Activated T-cell treated with anti-CD3 and anti-CD28 coated beads, Interleukin-2, amount 50 U/mL, for 24 hours (primary cell): ENCODE data around the gene DNAH17.

Experiments
- DNase-seq: peaks from one replicate; pipeline ENCODE4 v3.0.0-alpha.2; 2020
- H3K27ac Mint-ChIP-seq: 2 replicates; pipeline ENCODE4 v1.8.0; 2020; ENCODE audit warnings: mild to moderate bottlenecking, mixed read lengths
- H3K27me3 Mint-ChIP-seq: 2 replicates; pipeline ENCODE4 v1.8.0; 2020; ENCODE audit warnings: mixed read lengths
- H3K36me3 Mint-ChIP-seq: 2 replicates; pipeline ENCODE4 v1.8.0; 2020; ENCODE audit warnings: low read depth, mixed read lengths
- H3K4me1 Mint-ChIP-seq: 2 replicates; pipeline ENCODE4 v1.8.0; 2020; ENCODE audit warnings: low read depth, mixed read lengths
- H3K4me3 Mint-ChIP-seq: 2 replicates; pipeline ENCODE4 v1.8.0; 2020; ENCODE audit warnings: mild to moderate bottlenecking, moderate library complexity, mixed read lengths
- H3K9me3 Mint-ChIP-seq: 2 replicates; pipeline ENCODE4 v1.8.0; 2020; ENCODE audit warnings: mixed read lengths

The DNAH17 gene

DNA sequence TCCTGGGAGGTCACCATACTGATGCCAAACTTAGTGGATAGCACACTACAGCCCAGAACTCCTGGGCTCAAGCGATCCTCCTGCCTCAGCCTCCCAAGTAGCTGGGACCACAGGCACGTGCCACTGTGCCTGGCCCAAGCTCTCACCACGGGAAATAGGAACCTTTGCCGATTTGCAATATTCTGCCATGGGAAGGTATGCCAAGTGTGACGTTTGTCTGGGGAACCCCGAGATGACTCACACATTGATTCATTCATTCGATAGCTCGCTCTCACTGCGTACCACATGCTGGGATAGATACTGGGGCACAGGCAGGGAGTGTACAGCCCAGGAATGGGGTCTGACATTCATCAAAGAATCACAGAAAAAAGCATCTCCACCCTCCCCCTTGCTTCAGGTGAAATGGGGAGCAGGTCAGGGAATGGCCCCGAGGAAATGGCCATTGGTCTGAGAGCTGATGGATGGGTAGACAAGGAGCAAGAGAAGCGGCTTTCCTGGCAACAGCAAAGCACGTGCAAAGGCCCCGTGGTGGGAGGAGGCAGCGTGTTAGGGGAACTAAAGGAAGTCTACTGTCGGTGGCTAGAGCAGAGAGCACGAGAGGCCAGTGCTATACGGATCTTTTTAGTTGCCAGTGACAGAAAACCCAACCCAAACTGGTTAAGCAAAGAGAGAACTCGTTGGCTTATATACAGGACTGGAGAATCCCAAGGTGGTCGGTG is 44.1 kb downstream of the DNAH17 start:
- H3K27ac Mint-ChIP-seq: no peak overlapping the region
- no peaks in the 10 kb centered on the region for H3K36me3 Mint-ChIP-seq
- DNase-seq: no peak
- no peaks in the 10 kb centered on the region for H3K9me3 Mint-ChIP-seq
- peaks cover 24% of the 10 kb centered on the region for H3K4me1 Mint-ChIP-seq
- H3K4me3 Mint-ChIP-seq: no peak overlapping the region
- H3K27me3 Mint-ChIP-seq: no peaks in the 10 kb centered on the region

DNA sequence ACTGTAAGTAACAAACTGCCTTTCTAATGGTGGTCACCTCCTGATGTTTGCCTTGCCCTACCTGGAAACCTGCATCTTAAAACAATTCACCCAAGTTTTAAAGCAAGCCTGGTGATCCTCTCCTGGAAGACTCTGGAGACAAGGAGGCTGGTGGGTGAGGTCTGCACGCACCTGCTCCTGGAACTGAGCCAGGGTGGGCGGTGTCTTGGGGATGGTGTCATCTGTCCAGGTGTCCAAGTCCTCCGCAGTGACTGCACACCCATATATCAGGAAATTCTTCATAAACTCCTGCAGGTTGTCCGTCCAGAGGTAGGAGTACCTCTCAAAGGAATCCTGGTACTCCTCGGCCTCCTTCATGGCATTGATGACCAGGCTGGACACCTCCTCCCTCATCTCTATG is 44.9 kb downstream of the DNAH17 start:
- H3K27ac Mint-ChIP-seq: no peak overlapping the region
- no peak overlapping the region for H3K4me3 Mint-ChIP-seq
- no peaks in the 10 kb centered on the region for H3K9me3 Mint-ChIP-seq
- peaks cover 24% of the 10 kb centered on the region for H3K4me1 Mint-ChIP-seq
- H3K27me3 Mint-ChIP-seq: no peaks in the 10 kb centered on the region
- no peaks in the 10 kb centered on the region for H3K36me3 Mint-ChIP-seq
- DNase-seq: no peak

DNA sequence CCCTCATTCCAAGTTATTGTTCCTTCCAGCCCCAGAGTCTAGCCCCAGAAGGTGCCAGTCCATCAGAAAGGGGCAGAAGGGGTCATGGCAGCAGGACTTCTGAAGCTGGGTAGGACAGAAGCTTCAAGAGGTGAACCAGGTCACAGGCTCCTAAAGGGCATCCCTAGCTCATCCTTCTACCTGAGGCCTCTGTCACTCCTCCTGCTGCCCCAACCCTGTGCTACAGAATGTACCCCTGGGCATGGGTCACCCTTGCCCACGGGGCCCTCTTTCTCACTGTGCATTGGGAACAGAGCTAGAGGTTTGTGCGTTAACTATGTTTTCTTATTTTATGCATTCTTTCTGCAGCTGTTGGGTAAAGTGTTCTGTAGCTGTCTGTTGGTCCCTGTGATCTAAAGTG is 46.5 kb downstream of the DNAH17 start:
- Mint-ChIP-seq H3K27ac (no peak overlapping the region), H3K9me3 (no peaks in the 10 kb centered on the region), H3K4me3 (no peak overlapping the region), H3K36me3 (no peaks in the 10 kb centered on the region), H3K27me3 (no peaks in the 10 kb centered on the region), H3K4me1 (peaks cover 21% of the 10 kb centered on the region)
- no peak for DNase-seq

DNA sequence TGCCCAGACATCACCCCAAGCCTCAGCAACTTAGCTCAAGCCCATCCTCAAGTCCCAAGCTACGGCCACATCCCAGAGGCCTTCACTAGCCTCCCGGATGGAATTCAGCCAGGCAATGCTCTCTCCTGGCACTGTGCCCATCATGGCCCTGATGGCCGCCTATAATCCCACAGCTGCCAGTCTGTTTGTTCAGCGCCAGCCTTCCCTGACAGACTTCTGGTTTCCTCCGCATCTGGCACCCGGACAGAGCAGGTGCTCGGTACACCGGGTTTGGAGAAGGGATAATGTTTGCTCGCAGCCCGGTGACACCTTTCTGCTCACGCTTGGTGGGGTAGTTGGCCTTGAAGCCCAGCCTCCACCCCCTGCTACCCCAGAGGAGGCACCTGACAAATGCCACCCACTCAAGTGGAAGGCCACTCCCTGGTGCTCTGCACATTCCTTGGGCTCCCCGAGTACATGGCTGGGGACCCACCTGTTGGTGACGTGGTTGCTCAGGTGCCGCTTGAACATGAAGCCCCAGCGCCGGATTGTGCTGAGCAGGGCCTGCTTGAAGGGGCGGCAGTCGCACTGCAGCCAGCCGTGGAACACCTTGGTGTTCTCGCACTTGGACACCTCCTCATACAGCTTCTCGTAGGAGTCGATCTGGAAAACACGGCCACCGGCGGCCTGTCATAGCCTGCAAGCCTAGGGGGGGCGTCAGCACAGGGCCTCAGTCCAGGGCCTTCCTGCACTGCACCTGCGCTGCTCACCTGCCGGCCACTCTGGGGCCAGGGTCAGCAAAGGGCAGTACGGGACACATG is 47.1 kb downstream of the DNAH17 start:
- Mint-ChIP-seq H3K9me3 (no peaks in the 10 kb centered on the region), H3K27me3 (no peaks in the 10 kb centered on the region), H3K36me3 (no peaks in the 10 kb centered on the region), H3K4me1 (peaks cover 15% of the 10 kb centered on the region), H3K4me3 (no peak overlapping the region), H3K27ac (no peak overlapping the region)
- no peak for DNase-seq

DNA sequence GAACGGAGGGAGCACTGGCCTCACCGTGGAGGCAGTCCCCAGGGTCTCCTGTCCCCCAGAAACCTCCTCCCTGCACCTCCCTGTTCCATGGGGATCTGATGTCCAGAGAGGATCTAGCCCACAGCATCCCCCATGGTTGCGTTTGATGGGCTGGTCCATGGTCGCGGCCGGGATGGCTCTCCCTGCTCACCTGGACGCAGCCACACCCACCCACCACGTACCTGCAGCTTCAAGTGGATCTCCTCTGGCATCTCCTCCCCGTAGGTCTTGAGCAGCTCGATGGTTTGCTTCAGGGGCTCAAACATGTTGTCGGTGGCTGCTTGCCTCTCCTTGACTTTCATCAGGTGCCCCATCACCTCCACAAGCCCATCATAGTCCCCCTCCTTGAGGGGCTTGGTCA is 47.9 kb downstream of the DNAH17 start:
- Mint-ChIP-seq H3K4me3 (no peak overlapping the region), H3K27ac (no peak overlapping the region), H3K36me3 (no peaks in the 10 kb centered on the region), H3K27me3 (no peaks in the 10 kb centered on the region), H3K9me3 (no peaks in the 10 kb centered on the region), H3K4me1 (peaks cover 7% of the 10 kb centered on the region)
- DNase-seq: no peak

DNA sequence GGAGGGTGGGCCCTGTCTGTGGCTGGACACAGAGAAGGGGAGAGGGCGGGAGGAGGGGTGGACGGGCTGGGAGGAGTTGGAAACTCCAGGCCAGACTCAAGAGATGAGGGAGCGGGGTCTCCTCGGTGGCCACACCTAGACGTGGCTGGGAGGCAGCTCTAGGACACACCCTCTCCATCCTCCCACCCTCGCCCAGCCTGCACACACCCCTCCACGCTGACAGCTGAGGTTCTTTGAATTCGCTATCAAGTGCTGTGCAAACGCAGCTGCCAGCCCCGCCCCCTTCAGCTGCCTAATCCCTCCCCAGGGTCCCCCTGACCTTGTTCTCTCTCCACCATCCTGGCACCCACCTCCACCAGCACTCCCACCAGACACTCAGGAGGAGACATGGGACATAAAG is 48.7 kb downstream of the DNAH17 start:
- Mint-ChIP-seq H3K4me3 (no peak overlapping the region), H3K27me3 (no peaks in the 10 kb centered on the region), H3K4me1 (peaks cover 7% of the 10 kb centered on the region), H3K27ac (no peak overlapping the region), H3K36me3 (no peaks in the 10 kb centered on the region), H3K9me3 (no peaks in the 10 kb centered on the region)
- no peak for DNase-seq

DNA sequence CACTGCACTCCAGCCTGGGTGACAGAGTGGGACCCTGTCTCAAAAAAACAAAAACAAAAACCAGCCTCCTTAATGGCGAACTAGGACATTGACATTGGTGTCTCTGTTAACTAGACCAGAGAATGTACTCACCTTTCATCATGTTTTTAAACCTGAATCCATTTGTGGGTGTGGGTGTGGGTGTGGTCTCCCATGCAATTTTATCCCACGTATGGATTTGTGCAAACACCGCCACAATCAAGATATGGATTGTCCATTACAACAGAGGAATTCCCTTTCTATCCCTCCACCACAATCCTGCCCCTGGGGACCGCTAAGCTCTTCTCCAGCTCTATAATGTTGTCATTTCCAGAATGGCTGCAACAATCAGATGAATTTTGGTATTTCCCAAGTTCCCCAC is 49.9 kb downstream of the DNAH17 start:
- no peak overlapping the region for H3K4me3 Mint-ChIP-seq
- no peaks in the 10 kb centered on the region for H3K9me3 Mint-ChIP-seq
- no peaks in the 10 kb centered on the region for H3K27me3 Mint-ChIP-seq
- no peak for DNase-seq
- H3K27ac Mint-ChIP-seq: no peak overlapping the region
- H3K4me1 Mint-ChIP-seq: no peaks in the 10 kb centered on the region
- no peaks in the 10 kb centered on the region for H3K36me3 Mint-ChIP-seq

DNA sequence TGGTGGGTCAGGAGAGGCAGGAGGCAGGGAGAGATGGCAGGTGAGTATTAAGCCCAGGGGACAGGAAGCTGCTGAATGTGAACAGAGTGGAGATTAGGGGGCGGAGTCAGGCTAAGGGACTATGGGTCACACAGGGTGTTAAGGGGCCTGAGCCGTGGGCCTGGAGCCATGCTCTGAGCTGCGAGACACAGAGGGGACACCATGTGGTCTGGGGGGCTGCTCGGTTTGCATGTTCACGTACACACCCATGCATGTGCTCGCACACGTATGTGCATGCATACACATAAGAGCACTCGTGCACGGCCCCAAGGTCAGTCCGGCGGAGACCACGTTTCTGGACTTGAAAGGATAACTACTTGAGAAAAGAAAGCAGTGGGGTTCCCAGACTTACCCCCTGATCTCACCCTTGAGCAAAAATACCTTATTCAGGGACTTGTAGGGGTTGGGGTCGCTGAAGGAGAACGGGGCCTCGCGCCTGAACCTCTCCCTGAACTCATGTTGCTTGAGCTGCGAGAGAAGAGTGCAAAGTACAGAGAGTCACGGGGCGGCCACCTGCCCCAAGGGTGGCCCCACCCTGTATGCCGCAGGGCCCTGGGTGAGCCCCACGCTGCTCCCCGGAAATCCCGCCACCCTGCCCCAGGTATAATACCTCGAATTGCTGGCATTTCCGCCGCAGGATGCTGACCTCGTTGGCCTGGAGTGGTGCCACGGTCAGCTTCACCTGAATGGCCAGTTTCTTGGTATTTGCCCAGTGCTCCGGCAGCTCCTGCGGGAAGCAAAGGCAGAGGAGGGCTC is 50.8 kb downstream of the DNAH17 start:
- Mint-ChIP-seq H3K27me3 (no peaks in the 10 kb centered on the region), H3K9me3 (no peaks in the 10 kb centered on the region), H3K4me1 (no peaks in the 10 kb centered on the region), H3K4me3 (no peak overlapping the region), H3K36me3 (no peaks in the 10 kb centered on the region), H3K27ac (no peak overlapping the region)
- no peak for DNase-seq

DNA sequence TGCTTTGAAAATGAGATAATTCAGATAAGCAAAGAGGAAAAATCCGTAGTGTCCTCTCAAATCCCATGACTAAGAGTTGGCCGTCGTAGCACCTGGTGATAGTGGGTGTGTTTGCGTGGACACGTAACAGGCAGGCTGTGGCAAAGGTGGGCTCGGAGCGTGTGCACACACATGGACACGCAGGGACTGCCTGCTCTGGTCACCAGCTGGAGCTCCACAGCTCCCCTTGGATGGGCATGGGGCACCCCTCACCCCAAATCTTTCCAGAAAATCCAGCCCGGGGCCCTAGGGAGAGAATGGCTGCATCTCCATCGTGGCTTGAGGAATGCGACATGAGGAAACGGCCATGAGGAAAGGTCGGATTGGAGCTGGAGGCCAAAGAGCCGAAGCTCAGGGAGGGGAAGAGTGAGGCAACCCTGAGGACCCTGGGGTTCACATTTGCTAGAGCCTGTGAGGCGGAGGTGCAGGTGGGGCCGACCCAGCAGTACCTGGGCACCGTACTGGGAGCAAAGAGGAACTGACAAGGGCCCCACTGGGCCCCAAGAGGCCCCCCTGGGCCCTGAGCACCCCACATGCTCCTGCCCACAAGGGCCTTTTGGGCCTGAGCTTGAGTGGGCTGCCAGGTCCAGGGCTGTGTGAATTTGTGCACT is 51.6 kb downstream of the DNAH17 start:
- Mint-ChIP-seq H3K27me3 (no peaks in the 10 kb centered on the region), H3K27ac (no peak overlapping the region), H3K4me3 (no peak overlapping the region), H3K4me1 (no peaks in the 10 kb centered on the region), H3K9me3 (no peaks in the 10 kb centered on the region), H3K36me3 (no peaks in the 10 kb centered on the region)
- no peak for DNase-seq

DNA sequence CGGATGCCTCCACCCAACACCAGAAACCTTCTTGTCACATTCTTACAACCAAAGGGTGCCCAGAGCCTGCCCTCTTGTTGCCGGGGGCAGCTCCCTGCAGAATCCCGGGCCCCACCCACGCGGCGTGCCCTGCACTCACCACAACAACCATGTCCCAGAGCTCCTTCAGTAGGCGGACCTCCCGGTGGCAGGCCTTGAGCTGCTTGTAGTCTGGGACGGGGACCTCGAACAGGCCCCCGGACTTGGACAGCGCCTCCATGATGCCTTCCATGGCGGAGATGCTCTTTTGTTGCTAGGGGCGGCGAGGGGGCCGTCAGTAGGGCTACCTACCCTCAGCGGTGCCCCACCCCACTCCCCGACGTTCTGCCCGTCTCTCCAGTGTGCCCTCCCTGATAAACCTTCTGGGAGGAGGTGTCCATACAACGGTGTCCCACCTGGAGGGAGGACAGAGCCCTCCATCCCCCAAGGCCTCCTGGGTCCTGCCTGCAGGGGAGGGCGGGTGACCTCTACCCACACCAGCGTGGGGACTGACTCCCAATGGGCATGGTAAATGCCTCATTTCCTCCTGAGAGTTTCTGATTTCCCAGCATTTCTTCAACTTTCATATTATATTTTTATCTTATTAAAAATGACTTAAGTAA is 52.2 kb downstream of the DNAH17 start:
- no peaks in the 10 kb centered on the region for H3K27me3 Mint-ChIP-seq
- no peak overlapping the region for H3K4me3 Mint-ChIP-seq
- H3K27ac Mint-ChIP-seq: no peak overlapping the region
- no peaks in the 10 kb centered on the region for H3K36me3 Mint-ChIP-seq
- no peak for DNase-seq
- H3K4me1 Mint-ChIP-seq: no peaks in the 10 kb centered on the region
- H3K9me3 Mint-ChIP-seq: no peaks in the 10 kb centered on the region

DNA sequence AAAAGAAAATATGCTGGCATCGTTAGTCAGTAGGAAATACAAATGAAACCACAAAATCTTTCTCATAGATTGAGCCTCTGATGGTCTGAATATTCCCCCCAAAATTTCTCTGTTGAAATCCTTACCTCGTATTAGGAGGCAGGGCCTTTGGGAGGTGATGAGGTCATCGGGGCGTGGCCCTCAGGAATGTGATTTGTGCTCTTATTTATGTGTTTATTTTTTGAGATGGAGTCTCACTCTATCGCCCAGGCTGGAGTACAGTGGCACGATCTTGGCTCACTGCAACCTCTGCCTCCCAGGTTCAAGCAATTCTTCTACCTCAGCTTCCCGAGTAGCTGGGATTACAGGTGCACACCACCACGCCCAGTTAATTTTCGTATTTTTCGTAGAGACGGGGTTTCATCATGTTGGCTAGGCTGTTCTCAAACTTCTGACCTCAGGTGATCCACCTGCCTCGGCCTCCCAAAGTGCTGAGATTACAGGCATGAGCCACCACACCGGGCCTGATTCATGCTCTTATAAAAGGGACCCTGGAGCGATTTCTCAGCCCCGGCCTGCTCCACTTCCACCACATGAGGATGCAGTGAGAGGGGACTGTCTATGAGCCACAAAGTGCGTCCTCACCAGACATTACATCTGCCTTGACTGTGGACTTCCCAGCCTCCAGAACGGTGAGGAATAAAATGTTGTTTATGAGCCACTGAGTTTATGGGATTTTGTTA is 53.1 kb downstream of the DNAH17 start:
- Mint-ChIP-seq H3K36me3 (no peaks in the 10 kb centered on the region), H3K27ac (no peak overlapping the region), H3K27me3 (no peaks in the 10 kb centered on the region), H3K4me1 (no peaks in the 10 kb centered on the region), H3K4me3 (no peak overlapping the region), H3K9me3 (no peaks in the 10 kb centered on the region)
- DNase-seq: no peak

DNA sequence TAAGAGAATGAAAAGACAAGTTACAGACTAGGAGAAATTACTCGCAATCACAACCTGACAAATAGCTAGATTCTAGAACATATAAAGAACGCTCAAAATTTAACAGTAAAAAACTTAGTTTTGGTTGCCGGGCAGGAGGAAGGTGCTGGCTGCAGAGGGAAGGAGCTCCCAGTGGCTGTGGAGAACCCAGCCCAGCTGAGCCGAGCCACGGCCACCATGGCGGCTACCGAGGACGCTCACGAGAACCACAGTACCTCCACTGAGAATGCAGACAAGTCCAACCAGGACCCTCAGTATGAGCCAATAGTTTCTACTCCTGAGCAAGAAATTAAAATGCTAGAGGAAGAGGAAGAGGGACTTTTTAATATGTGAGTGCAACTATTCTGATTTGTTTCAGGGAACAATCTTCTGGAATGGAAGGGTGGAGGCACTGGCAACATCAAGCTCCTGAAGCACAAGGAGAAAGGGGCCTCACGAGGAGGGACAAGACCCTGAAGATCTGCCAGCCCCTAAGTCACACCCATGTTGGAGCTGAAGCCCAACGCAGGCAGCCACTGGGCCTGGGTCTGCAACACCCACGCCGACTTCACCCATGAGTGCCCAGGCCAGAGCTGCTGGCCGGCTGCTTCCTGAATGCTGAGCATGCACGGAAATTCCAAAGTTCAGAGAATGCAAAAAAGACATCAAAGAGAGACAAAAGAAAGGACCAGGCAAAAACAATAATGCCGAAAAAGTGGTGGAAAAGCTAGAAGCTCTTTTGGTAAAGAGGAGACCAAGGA is 55.0 kb downstream of the DNAH17 start:
- Mint-ChIP-seq H3K4me3 (no peak overlapping the region), H3K4me1 (no peaks in the 10 kb centered on the region), H3K9me3 (no peaks in the 10 kb centered on the region), H3K36me3 (no peaks in the 10 kb centered on the region), H3K27me3 (no peaks in the 10 kb centered on the region), H3K27ac (no peak overlapping the region)
- no peak for DNase-seq

DNA sequence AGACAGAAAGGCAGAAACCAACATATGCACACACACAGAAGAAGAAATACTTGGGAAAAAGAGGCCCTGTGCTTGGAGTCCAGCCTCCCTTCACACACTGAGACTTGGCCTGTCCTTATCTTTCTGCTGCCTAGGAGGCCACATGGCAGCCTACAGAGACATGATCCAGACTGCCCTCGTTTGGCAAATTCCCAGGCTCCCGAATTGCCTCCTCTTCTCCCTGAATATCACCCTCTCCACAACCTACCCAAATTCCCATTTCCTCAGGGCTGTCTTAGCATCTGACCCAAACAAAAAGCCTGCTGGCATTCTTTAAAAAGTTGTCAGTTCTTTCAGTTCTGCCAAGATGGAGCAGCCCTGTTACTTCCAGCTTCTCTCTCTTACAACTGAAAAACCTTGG is 59.8 kb downstream of the DNAH17 start:
- Mint-ChIP-seq H3K4me1 (no peaks in the 10 kb centered on the region), H3K9me3 (no peaks in the 10 kb centered on the region), H3K36me3 (no peaks in the 10 kb centered on the region), H3K27me3 (no peaks in the 10 kb centered on the region), H3K27ac (no peak overlapping the region), H3K4me3 (no peak overlapping the region)
- DNase-seq: no peak
